NCI-H226 (cell line): ENCODE results near the gene PSD.
"Not testable (repeated sequence)": the region's sequence is repeated elsewhere in the genome, so short reads cannot be mapped to it uniquely, and the experiment has no call there.

ENCODE experiments used
- DNase-seq: peaks from one replicate; pipeline ENCODE4 v3.0.0-alpha.2; 2015

The PSD gene

GRCh38 chr10:102418622-102419268 is at the start of gene PSD:
Gene PSD (minus strand): TSS chr10:102418785. CDS start chr10:102417038, 1,747 bp downstream.
- no peak for DNase-seq

GRCh38 chr10:102467971-102468438 is 49.4 kb upstream of the PSD start:
- DNase-seq = no peak

- no peak for DNase-seq
Observed at GRCh38 chr10:102467318-102467717, 48.7 kb upstream of the PSD start.

GRCh38 chr10:102465466-102465865 is 46.9 kb upstream of the PSD start:
- no peak for DNase-seq

GRCh38 chr10:102463983-102464382 is 45.4 kb upstream of the PSD start:
- no peak for DNase-seq

GRCh38 chr10:102462512-102463054 is 44.0 kb upstream of the PSD start:
- no peak for DNase-seq

GRCh38 chr10:102461187-102462054 is 42.8 kb upstream of the PSD start:
- peak; percentile 86 for DNase-seq

- DNase-seq = no peak
Observed at GRCh38 chr10:102460836-102461186, 42.2 kb upstream of the PSD start.

GRCh38 chr10:102458656-102459055 is 40.1 kb upstream of the PSD start:
- DNase-seq = no peak

- no peak for DNase-seq
Observed at GRCh38 chr10:102457591-102458150, 39.1 kb upstream of the PSD start.

GRCh38 chr10:102455893-102456471 is 37.4 kb upstream of the PSD start:
- DNase-seq = peak; percentile 84

GRCh38 chr10:102454662-102455487 is 36.3 kb upstream of the PSD start:
- DNase-seq = not testable (repeated sequence)

GRCh38 chr10:102453502-102453901 is 34.9 kb upstream of the PSD start:
- no peak for DNase-seq

GRCh38 chr10:102452672-102453340 is 34.2 kb upstream of the PSD start:
- DNase-seq = peak; percentile 37

- no peak for DNase-seq
Observed at GRCh38 chr10:102451105-102451969, 32.8 kb upstream of the PSD start, which contains the start of gene C10orf95. Gene C10orf95 (minus strand): TSS chr10:102451543. CDS start chr10:102451093, 450 bp downstream.

GRCh38 chr10:102450374-102451104 is 32.0 kb upstream of the PSD start:
- peak; percentile 80 for DNase-seq

GRCh38 chr10:102450124-102450373 is 31.5 kb upstream of the PSD start:
- no peak for DNase-seq

GRCh38 chr10:102449321-102450123 is 30.9 kb upstream of the PSD start:
- peak; percentile 79 for DNase-seq

GRCh38 chr10:102444851-102445250 is 26.3 kb upstream of the PSD start:
- DNase-seq = no peak
